Stimulated activated CD4-positive, alpha-beta T cell treated with anti-CD3 and anti-CD28 coated beads, Interleukin-15, amount 100 ng/mL, for 48 hours (primary cell): ENCODE results near the gene OR2T6.
"Not testable (repeated sequence)": the region's sequence is repeated elsewhere in the genome, so short reads cannot be mapped to it uniquely, and the experiment has no call there.

Experiments used
- DNase-seq, 2 donors: peaks; one replicate each; pipeline ENCODE4 v3.0.0-alpha.2; 2020; ENCODE audit warnings: low read depth in 2 of 2

The OR2T6 gene, protein sequence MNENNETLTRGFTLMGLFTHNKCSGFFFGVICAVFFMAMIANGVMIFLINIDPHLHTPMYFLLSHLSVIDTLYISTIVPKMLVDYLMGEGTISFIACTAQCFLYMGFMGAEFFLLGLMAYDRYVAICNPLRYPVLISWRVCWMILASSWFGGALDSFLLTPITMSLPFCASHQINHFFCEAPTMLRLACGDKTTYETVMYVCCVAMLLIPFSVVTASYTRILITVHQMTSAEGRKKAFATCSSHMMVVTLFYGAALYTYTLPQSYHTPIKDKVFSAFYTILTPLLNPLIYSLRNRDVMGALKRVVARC

DNA sequence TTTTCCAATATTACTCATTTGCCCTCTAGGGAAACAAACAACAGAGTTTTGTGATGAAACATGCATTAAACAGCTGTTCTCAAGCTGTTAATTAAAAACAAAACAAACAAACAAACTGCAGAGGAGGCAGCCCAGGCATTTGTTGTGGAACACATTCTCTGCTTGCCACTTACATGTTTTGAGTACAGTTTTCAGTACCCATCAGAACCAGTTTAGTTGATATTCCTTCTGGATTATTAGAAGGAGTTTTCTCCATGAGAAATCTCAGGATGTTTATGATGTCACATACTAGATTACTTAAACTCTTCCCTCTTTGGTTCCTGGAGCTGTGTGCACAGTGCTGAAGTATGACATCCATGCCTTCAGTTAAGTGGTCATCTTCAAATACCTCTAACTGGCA, at the start of gene OR2T6:
TSS of gene OR2T6 (plus strand) at position 301 of the 400 bp plus-strand sequence. CDS start 11,863 bp downstream, outside the sequence.
- no peak for DNase-seq

DNA sequence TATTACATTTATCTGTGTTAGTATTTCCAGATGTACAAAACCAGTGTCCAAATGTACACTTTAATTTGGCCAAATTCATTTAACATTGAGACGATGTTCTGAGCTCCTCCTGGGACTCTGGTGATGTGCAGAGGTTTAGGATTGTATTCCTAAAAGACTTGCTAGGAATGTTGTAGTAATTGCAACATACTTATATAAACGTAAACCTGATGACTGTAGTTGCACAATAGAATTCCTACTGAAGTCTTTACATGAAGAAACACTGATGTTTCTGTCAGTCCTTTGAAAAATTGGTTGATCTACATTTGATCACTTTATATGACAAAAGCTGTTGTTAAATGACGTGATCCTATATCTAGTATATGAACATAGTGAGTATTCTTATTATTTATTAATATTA, 32.1 kb upstream of the OR2T6 start:
- no peak for DNase-seq

DNA sequence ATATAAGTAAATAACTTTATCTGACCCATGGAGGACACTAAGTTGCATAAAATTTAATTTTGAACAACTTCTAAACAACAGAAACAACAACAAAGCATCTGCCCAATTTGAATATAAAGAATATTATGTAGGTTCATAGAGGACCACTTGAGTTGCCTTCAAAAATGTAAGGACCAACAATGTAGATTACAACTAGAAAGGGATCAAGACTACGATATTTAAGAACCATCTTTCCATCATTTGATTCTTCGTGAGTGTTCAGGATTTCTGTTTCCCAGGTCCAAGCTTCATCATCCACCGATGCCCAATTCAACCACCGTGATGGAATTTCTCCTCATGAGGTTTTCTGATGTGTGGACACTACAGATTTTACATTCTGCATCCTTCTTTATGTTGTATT, 27.1 kb upstream of the OR2T6 start, which contains the start of gene OR14C36:
TSS of gene OR14C36 (plus strand) at position 301 of the 400 bp plus-strand sequence. CDS start at position 301, 0 bp downstream.
- DNase-seq: no peak

DNA sequence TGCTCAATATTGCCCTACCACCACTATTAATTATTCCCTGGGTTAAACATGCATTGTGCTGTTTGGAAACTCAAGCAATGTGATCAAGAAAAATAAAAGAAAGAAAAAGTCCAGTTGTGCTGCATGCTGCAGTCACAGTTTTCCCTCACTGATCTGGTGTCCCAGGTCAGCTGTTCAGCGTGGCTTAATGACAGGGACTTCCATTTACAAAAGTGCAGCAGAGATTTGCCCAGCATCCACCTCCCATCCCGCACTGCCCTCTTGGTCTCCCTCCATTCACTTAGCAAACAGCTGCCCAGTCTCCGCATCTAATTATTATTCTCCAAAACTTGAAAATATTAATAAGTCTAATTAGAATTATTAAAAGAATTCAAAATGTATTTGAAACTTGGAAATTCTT, 16.1 kb upstream of the OR2T6 start:
- DNase-seq: no peak

DNA sequence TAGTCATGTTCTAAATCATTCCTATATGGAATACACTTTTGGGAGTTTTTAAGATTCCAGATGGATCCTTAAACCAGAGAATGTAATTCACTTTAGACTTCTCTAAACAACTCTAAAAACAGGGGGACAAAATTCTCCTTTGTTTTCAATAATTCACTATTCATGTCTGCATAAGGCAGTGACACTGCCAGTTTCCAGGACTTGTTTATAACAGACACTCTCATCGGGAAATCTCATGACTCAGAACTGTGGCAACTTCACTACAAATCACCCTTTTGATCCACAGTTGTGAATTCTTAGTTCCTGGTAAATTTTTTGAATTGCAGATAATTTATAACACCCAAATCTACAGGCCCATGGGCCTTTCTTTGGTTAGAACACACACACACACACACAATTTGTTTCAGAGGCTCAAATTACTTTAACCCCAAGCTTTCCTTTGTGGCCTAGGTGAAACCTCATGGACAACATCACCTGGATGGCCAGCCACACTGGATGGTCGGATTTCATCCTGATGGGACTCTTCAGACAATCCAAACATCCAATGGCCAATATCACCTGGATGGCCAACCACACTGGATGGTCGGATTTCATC, 14.3 kb upstream of the OR2T6 start, which contains the start of gene OR2T4:
TSS of gene OR2T4 (plus strand) at position 545 of the 595 bp plus-strand sequence. CDS start at position 545, 0 bp downstream.
- DNase-seq: no peak

DNA sequence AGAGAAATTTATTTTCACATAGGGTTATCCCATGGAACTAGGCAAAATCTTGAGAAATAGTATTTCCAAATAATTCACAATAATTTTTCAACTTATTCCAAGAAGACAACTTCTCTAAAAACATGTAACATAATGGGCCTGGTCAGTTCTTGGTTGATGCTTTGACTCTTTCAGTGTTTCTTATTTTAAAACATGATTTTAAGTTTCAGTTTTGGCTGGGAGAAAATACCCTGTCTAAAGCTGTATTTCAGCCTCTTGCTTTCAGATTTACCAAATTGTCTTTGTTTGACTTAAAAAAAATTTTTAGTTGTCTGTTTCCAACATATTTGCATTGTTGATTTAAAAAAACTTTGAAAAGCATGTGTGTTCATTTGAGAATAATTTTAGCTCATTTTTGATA, 8.9 kb upstream of the OR2T6 start:
- no peak for DNase-seq

DNA sequence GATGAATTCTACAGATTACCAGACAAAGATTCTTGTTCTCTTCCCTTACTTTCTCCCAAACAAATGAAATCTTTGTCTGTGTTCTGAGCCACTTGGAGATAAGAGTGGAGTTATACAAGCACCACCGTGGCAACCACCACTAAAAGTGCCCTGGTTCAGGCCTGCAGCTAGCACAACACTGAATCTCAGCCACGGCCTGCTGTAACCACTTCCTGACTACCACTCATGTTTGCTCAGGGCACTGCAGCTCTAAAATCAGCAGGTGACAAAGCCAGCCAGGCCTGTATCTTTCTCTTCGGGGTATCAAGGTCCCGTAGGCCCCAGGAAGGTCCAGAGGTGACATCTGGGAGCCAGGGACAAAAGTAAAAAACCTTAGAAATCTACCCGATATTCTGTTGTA, 3.2 kb upstream of the OR2T6 start:
- no peak for DNase-seq

DNA sequence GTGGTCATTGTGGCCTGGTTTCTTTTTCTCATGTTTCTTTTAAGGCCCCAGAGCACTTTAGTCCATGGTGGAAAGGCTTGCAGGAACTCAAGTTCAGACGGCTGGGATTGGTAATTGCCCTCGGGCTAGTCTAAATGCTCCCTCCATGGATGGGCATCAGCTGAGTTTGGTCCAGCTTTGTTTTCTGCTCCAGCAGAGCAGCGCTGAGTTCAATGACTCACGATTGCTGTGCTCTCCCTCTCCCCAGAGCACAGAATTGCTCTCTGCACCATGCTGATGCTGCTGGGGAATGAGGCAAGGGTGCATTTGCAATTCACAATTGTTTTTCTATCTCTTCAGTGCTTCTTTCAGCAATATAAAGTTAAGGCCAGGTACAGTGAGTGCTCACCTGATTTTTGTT, 1.8 kb upstream of the OR2T6 start:
- DNase-seq: no peak

DNA sequence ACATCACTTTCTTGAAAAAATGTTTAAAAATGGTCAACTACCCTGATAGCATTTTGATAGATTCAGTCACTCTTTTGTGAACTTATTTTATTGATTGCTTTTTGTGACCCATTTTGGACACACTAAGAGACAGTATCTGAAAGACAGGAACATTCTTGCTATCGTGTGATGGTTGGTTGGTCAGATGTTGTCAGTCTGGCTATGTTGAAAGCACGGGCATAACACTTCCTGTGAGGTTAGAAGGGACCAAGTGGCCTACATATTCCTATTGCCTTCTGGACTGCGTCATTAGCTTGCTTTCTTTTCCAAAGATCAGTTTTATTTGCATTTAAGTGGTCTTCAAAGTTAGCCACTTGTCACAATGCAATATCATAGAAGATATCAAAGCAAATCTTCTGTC, 1.4 kb downstream of the OR2T6 start:
- no peak for DNase-seq

DNA sequence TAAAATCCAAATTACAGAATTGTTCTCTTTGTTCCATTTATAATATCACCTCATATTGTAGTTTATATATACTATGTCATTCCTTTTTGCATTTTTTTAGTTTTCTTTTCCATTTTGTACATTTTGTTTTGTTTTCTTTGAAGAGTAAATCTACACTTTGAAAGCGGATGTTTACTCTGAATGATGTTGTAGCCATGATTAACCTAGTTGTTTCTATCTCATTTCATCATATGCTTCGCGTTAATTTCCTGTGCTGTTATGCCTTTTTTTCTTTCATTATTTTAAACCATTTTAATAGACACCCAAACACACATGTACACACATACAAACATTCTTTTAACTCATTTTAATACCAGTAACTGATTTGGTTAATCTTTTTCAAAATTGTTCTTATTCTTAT, 5.3 kb downstream of the OR2T6 start:
- no peak for DNase-seq

DNA sequence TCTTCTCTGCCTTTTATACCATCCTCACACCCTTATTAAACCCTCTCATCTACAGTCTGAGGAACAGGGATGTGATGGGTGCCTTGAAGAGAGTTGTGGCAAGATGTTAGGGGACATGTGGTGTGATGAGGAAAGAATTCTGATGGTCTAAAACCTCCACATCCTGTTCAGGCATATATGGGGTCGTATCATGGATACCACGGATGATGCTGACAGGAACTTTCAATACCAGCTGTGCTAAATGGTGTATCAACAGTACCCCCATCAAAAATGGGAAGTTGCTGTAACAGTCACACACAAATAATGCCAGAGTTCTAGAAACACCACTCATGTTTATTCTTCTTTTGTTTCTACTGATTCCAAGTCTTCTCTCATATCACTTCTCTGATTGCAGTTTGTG, 12.9 kb downstream of the OR2T6 start:
- DNase-seq: no peak

DNA sequence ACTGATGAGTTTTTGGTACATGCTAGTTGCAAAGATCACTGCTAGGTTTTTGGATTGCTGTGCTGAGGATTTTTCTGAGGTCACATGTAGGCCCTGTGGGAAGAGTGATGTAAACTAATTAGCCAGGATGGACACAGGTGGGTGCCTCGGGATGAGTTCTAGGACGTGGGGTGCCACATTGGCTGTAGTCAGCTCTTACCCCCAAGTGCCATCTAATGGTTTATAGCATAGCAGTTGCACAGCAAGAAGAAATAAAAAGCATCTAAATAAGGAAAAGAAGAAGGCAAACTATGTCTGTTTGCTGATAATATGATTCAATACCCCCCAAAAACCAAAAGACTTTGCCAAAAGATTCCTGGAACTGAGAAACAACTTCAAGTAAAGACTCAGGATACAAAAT, 17.5 kb downstream of the OR2T6 start:
- no peak for DNase-seq

DNA sequence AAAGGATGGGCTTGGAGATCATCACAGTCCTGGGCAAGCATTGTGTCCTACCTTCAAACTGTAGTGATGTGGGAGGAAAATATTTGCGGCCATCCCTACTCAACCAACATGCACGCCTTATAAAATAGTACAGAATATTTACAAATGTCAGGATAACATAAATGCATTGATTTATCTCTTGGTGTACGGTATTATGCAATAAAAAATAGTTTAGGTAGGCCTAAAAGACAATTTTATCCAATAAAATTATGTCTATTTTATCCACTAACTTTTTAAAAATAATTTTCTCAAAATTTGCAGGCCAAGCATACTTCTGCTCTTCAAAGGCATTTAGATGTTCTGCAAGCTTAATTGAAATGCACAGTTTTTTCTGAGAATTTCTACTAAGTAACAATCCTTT, 27.2 kb downstream of the OR2T6 start, which contains the start of gene OR2T1:
TSS of gene OR2T1 (plus strand) at position 301 of the 400 bp plus-strand sequence. CDS start 3,100 bp downstream, outside the sequence.
- no peak for DNase-seq

DNA sequence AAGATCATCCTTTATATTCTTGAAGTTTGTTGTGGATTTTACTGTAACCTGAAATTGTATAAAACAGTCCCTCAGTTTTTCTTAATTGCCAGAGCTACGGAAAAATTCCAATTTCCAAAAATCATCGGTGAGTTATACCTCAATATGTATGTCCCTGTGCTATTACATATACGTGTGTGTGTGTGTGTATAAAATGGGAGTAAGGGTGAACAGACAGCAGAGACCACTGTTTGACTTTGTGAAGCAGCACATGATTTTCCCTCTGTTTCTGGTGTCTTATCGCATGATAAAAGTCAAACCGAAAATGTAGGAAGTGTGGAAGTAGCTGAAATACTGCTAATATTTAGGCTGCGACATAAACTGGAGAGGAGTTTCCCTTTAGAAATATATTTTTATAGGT, 28.5 kb downstream of the OR2T6 start:
- DNase-seq: no peak

DNA sequence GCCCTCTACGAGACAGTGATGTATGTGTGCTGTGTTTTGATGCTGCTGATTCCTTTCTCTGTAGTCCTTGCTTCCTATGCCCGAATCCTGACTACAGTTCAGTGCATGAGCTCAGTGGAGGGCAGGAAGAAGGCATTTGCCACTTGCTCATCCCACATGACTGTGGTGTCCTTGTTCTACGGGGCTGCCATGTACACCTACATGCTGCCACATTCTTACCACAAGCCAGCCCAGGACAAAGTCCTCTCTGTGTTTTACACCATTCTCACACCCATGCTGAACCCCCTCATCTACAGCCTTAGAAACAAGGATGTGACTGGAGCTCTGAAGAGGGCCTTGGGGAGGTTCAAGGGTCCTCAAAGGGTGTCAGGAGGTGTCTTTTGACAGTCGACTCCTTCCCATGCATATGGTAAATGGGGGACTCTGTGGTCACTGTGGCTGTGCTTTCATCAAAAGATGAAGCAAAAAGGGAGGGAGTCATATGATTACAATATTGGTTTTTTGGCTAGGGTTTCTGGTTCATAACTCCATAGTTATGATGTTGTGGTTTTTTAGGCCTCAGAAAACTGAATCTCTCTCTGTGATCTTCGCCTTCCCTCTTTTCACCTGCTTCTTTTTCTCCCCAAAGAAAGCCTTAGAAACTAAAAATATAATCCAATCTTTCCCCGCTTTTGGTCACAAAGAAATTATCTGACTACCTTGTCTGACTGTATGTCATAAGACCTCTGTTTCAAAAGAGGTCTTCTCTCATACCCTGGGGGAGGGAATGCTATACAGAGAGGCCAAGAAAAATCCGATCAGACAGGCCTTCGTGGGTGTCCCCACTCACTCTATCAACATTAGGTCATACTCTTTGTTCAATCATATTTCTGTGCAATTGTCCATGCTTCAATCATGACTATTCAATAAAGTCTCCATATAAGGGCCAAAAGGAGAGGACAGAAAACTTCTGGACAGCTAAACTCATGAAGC, 31.5 kb downstream of the OR2T6 start:
- no peak for DNase-seq

DNA sequence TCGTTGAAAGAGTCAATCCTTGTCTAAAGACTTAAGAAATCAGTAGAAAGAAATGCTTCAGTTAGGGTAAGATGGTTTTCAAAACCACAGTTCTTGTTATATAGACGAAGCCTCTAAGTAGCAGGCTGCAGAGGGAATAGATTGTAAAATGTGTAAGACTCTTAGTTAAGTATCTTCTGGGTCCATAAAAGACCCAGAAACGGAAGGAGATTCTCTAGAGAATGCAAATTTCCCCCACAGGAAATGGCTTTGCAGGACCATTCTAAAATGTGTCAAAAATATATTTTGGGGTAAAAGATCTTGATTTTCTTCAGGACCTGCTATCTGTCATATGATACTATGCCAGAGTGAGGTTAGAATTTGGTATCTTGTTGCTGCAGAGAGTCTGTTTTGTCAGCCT, 40.7 kb downstream of the OR2T6 start:
- DNase-seq: no peak

DNA sequence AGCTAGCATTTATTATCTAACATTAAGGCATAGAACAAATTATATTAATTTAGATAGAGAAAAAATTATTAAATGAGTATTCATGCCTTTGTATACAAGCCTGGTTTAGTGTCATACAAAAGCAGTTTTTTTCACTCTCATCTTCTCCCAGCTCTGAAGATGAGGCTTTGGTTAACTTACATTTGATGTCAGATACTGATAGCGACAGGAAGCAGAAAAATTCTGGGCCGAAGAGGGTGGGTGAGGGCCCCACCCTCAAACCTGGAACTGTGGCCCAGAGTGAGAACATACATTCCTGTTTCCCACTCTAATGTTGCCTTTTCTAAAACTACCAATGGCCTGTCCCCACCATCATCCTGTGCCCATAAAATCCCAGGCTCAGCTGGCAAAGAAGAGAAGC, 42.3 kb downstream of the OR2T6 start:
- DNase-seq: no peak

DNA sequence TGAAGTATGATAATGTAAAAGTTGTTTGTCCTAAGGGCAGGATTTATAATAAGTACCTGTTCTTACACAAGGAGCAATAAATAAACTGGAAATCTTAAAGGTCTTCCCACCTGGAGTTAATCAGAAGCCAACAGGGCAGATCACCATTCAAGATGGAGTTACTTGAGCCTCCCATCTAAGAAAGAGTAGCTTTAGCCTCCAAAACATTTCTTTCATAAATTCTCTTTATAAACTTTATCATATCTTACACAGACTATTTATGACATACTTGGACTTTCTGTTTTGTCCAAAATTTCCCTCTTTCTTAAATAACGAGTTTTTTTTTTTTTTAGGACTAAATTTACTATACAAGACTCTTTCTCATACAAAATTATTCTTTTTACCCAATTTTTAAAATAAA, 45.8 kb downstream of the OR2T6 start:
- no peak for DNase-seq

DNA sequence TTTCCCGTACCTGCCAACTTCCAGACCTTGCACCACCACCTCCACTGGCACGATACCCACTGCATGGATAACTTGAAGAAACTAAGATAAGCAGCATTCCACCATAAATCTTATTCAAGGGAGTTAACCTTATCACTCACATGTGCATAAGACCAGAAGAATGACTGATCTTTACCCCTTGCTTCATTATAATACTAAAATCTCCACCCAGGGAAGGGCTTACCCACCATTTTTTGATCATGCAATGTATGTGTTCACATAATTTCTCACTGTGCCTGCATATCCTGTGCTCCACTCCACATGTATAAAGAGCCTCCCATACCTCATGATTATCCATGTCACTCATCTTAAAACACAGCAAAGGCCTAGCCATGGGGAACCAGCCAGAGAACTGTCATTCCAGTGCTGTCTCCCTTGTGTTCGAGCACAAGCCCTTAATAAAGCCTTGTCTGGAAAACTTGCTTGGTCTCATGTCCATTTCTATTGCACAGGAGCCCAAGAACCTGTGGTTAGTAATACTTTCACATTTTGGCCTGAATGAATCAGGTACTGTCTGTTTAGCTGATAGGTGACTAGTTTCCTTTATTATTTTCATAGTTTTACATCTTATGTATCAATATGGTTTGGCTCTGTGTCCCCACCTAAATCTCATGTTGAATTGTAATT, 52.1 kb downstream of the OR2T6 start:
- DNase-seq: not testable (repeated sequence)

DNA sequence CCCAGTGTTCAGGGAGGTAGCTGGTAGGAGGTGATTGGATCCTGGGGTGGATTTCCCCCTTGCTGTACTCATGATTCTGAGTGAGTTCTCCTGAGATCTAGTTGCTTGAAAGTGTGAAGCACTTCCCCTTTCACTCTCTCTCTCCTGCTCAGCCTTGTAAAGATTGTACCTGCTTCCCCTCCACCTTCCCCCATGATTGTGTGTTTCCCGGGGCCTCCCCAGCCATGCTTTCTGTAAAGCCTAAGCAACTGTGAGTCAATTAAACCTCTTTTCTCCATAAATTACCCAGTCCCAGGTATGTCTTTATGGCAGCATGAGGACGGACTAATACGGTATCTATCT, 52.6 kb downstream of the OR2T6 start:
- not testable (repeated sequence) for DNase-seq

DNA sequence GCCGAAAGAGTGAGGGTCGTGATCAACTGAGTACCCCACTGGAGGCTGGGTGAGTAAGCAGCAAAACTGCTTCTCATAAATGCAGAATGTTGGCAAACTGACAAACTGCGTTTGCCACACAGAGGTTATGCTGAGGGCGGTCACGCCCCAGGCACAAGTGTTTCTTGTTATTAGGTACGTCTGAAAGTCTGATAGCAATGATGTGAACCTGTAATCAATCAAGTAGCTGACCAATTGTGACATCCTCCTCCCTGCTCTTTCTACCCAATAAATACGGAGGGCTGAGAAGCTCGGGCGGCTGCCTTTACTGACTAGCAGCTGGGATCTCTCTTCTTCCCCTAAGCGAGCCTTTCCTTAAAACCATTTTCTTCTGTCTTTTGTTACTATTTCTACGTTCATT, 56.1 kb downstream of the OR2T6 start:
- not testable (repeated sequence) for DNase-seq

DNA sequence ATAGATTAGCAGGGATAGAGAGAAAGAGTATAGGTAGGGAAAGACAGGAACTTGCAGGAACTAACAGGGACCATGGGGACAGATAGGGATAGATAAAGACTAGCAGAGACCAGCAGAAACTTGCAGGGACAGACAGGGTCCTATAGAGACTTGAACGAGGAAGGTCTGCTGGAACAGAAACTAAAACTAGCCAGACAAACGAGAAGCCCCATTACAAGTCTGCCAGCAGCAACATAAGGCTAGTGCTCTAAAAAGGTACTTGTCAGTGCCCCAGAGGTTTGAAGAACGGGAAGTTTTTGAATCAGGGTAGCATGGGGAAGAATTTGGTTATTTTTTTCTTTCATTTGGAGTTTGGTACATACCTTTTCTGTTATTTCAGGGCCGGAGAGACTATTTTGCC, 56.7 kb downstream of the OR2T6 start:
- DNase-seq: not testable (repeated sequence)
